Measurements from ENCODE around the gene TAAR9. TPM values are rescaled to one million over a fixed set of nuclear protein-coding genes. Genes with fewer than 3 reads are reported as not detected.
A peak's percentile ranks its signal among the peaks of the same experiment; 100 is the strongest.

The TAAR9 gene, protein sequence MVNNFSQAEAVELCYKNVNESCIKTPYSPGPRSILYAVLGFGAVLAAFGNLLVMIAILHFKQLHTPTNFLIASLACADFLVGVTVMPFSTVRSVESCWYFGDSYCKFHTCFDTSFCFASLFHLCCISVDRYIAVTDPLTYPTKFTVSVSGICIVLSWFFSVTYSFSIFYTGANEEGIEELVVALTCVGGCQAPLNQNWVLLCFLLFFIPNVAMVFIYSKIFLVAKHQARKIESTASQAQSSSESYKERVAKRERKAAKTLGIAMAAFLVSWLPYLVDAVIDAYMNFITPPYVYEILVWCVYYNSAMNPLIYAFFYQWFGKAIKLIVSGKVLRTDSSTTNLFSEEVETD
- not detected for total RNA-seq
- not detected for polyA plus RNA-seq (2013, experiment 1 of 2)
- polyA plus RNA-seq (2013, experiment 2 of 2), result not detected
- long read RNA-seq, experiment 1, result 0 reads
- long read RNA-seq, experiment 2, result 0 reads
- long read RNA-seq, experiment 3, result 0 reads
- long read RNA-seq, experiment 4, result 0 reads

DNA sequence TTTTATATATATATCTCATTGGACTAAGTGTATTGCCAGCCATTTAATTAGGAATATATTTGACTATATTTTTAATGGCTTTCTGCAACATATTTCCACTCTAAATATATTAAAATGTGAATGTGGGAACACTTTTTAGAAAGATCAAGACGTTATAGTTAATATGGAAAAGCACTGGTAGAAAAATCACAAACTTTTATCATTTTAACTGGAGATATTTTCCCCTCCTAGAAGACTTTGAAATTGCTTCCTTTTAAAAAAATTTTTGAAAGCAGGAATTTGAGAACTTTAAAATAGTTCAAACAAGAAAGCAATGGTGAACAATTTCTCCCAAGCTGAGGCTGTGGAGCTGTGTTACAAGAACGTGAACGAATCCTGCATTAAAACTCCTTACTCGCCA, at the start of gene TAAR9:
TAAR9 (plus strand) TSS at position 301 of the 400 bp plus-strand sequence; CDS start at position 314, 13 bp downstream.
- TF ChIP-seq, protein P1, sequence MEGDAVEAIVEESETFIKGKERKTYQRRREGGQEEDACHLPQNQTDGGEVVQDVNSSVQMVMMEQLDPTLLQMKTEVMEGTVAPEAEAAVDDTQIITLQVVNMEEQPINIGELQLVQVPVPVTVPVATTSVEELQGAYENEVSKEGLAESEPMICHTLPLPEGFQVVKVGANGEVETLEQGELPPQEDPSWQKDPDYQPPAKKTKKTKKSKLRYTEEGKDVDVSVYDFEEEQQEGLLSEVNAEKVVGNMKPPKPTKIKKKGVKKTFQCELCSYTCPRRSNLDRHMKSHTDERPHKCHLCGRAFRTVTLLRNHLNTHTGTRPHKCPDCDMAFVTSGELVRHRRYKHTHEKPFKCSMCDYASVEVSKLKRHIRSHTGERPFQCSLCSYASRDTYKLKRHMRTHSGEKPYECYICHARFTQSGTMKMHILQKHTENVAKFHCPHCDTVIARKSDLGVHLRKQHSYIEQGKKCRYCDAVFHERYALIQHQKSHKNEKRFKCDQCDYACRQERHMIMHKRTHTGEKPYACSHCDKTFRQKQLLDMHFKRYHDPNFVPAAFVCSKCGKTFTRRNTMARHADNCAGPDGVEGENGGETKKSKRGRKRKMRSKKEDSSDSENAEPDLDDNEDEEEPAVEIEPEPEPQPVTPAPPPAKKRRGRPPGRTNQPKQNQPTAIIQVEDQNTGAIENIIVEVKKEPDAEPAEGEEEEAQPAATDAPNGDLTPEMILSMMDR (conservative IDR thresholded peaks at IDR 0.05), result no peak
- H3K4me3 Mint-ChIP-seq, result no peak within 1 kb of the TSS
- Histone ChIP-seq H3K4me1 (ENCODE audit: control insufficient read depth, insufficient read depth, low read length) (no peaks in the 10 kb centered on the region), H3K4me3 (ENCODE audit: low read length) (no peak within 1 kb of the TSS), H3K9ac (ENCODE audit: extremely low read depth, low read length, poor library complexity, severe bottlenecking) (no peak within 1 kb of the TSS), H3K27me3 (ENCODE audit: control insufficient read depth, insufficient read depth, low read length, poor library complexity, severe bottlenecking) (peaks cover 33% of the 10 kb centered on the region), H3K27ac (ENCODE audit: low read depth, low read length) (no peak within 1 kb of the TSS), H3K9me3 (ENCODE audit: control insufficient read depth, low read length) (peaks cover 12% of the 10 kb centered on the region), H3K36me3 (ENCODE audit: control insufficient read depth, insufficient read depth, low read length) (no peaks in the 10 kb centered on the region)
- peaks cover 4% of the 10 kb centered on the region for H3K36me3 Mint-ChIP-seq (ENCODE audit: low read depth)
- peaks cover 25% of the 10 kb centered on the region for H3K9me3 Mint-ChIP-seq
- WGBS, 2 experiments (ENCODE audit: insufficient coverage in 1 of 2, insufficient read length in 1 of 2), result 90 to 97% methylated on average over 3 to 4 of the region's 4 CpGs
- H3K27me3 Mint-ChIP-seq (ENCODE audit: insufficient read depth), result peaks cover 6% of the 10 kb centered on the region
- H3K4me1 Mint-ChIP-seq, result no peaks in the 10 kb centered on the region
- H3K27ac Mint-ChIP-seq, result no peak within 1 kb of the TSS
- no peak for DNase-seq

DNA sequence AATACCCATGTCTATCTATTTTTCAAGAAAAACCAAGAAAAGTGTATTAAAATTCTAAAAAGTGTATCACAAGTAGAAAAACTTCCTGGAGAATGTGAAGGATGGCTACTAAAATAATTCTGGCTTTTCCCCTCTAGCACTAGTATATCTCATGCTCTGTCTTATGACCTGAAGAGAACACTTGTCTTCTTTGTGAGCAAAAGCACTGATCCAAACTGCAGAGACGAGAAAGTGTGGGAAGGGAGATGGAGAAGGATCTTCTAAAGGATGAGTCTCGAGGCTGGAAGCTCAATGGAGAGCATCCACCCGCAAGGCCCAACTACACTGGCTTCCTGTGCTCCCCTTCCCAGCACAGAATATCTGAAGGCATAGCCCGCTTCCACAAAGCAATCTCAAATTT, 48.7 kb upstream of the TAAR9 start:
- H3K9ac ChIP-seq (ENCODE audit: extremely low read depth, low read length, poor library complexity, severe bottlenecking), result no peak overlapping the region
- H3K27me3 ChIP-seq (ENCODE audit: control insufficient read depth, insufficient read depth, low read length, poor library complexity, severe bottlenecking), result no peaks in the 10 kb centered on the region
- 90 to 98% methylated on average over 2 to 4 of the region's 4 CpGs for WGBS, 2 experiments (ENCODE audit: insufficient coverage in 1 of 2, insufficient read length in 1 of 2)
- no peak overlapping the region for H3K4me3 ChIP-seq (ENCODE audit: low read length)
- no peak overlapping the region for H3K27ac ChIP-seq (ENCODE audit: low read depth, low read length)
- H3K4me1 ChIP-seq (ENCODE audit: control insufficient read depth, insufficient read depth, low read length), result no peaks in the 10 kb centered on the region
- Mint-ChIP-seq H3K9me3 (peaks cover 6% of the 10 kb centered on the region), H3K4me3 (no peak overlapping the region), H3K27ac (peak overlapping the region; percentile 6), H3K36me3 (ENCODE audit: low read depth) (peaks cover 8% of the 10 kb centered on the region), H3K4me1 (no peaks in the 10 kb centered on the region), H3K27me3 (ENCODE audit: insufficient read depth) (no peaks in the 10 kb centered on the region)
- DNase-seq, result no peak
- peaks cover 2% of the 10 kb centered on the region for H3K9me3 ChIP-seq (ENCODE audit: control insufficient read depth, low read length)
- TF ChIP-seq, protein P1 (conservative IDR thresholded peaks at IDR 0.05), result no peak
- H3K36me3 ChIP-seq (ENCODE audit: control insufficient read depth, insufficient read depth, low read length), result peaks cover 10% of the 10 kb centered on the region

DNA sequence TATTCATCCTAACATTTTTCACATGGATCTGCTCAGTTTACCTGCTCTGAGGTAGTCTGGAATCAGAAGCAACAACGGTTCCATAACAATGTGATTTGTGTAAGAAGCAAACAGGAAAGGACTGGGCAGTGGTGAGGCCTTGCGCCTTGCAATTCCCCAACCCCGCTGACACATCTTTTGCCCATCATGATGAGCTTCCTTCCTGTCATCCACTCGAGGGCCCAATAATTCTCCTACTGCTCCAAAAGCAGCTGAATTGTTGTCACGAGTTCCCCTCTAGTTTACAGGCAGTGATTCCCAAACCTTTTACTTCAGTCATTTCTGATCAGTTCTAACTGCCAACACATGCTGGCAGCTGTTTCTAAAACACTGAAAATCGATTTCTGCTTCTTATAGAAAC, 48.1 kb upstream of the TAAR9 start:
- DNase-seq, result no peak
- Mint-ChIP-seq H3K4me1 (no peaks in the 10 kb centered on the region), H3K9me3 (peaks cover 9% of the 10 kb centered on the region), H3K27me3 (ENCODE audit: insufficient read depth) (no peaks in the 10 kb centered on the region), H3K27ac (no peak overlapping the region), H3K4me3 (no peak overlapping the region), H3K36me3 (ENCODE audit: low read depth) (peaks cover 14% of the 10 kb centered on the region)
- H3K27ac ChIP-seq (ENCODE audit: low read depth, low read length), result no peak overlapping the region
- no peak overlapping the region for H3K9ac ChIP-seq (ENCODE audit: extremely low read depth, low read length, poor library complexity, severe bottlenecking)
- H3K27me3 ChIP-seq (ENCODE audit: control insufficient read depth, insufficient read depth, low read length, poor library complexity, severe bottlenecking), result no peaks in the 10 kb centered on the region
- H3K4me1 ChIP-seq (ENCODE audit: control insufficient read depth, insufficient read depth, low read length), result no peaks in the 10 kb centered on the region
- WGBS, 2 experiments (ENCODE audit: insufficient coverage in 1 of 2, insufficient read length in 1 of 2), result 92 to 94% methylated on average over 5 to 6 of the region's 6 CpGs
- peaks cover 7% of the 10 kb centered on the region for H3K9me3 ChIP-seq (ENCODE audit: control insufficient read depth, low read length)
- H3K4me3 ChIP-seq (ENCODE audit: low read length), result no peak overlapping the region
- peaks cover 17% of the 10 kb centered on the region for H3K36me3 ChIP-seq (ENCODE audit: control insufficient read depth, insufficient read depth, low read length)
- TF ChIP-seq, protein P1 (conservative IDR thresholded peaks at IDR 0.05), result no peak
